HG03175 (cell line): ENCODE data around the gene PTGFRN.

ENCODE experiments used
- ATAC-seq: cut with Tn5 transposase; IDR thresholded peaks from one replicate; pipeline ENCODE4 v1.9.1; 2021; ENCODE audit warnings: mild to moderate bottlenecking, moderate library complexity; ENCODE audit not compliant: unreplicated experiment

PTGFRN gene

DNA sequence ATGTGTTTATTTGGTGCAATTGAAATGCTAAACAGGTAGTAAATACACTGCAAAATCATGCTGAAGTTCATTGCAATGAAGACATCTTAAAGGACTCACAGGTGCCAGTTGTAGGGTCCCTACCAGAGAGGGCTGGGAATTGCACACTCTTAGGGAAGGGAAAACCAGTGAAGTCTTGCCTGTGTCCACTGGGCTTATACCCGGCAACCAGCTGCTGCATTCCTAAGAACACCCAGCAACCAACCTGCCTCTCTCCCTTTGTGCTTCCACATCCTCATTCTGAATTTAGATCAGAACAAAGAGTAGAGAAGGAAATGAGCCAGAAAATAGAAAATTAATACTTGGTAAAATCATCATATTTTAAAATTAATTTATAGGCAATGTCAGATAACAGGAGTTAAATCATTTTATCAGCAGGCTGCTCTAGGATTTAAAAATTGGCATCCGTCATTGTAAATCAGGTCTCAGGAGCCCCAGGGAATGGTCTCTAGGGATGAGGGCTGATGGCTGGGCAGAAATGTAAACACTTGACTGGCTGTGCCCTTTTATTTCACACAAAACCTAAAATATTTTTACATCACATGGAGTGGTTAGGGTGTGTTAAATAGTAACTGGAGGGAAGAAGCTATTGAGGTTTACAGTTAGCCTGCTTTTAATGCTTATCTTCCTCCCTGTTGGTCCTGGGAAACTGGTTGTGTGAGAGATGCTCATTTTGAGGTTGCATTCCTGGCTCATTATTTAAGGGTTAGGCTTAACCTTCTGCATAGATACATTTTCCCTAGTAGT, 31.3 kb downstream of the PTGFRN start:
- ATAC-seq = no peak

DNA sequence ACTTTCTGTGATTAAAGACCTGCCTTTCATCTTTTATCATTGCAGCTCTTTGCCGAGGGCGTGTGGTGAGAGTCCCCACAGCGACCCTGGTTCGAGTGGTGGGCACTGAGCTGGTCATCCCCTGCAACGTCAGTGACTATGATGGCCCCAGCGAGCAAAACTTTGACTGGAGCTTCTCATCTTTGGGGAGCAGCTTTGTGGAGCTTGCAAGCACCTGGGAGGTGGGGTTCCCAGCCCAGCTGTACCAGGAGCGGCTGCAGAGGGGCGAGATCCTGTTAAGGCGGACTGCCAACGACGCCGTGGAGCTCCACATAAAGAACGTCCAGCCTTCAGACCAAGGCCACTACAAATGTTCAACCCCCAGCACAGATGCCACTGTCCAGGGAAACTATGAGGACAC, 32.0 kb downstream of the PTGFRN start:
- ATAC-seq = no peak

DNA sequence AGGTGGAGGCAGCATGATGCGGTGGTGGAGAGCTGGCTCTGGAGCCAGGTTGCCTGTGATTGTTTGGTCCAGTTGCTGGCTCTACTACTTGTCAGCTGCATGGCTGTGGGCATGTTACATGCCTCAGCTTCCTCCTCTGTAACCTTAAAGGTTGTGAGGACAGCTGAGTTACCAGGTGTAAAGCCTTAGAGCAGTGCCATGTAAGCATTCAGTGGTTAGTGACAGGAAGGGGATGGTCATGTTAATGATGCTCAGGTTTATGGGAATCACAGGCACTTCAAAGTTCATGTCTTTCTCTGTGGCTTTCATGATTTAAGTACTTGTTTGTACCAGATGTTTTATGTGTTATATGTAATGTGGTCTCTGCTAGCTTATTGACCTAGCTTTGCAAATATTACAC, 32.6 kb downstream of the PTGFRN start:
- ATAC-seq = no peak

DNA sequence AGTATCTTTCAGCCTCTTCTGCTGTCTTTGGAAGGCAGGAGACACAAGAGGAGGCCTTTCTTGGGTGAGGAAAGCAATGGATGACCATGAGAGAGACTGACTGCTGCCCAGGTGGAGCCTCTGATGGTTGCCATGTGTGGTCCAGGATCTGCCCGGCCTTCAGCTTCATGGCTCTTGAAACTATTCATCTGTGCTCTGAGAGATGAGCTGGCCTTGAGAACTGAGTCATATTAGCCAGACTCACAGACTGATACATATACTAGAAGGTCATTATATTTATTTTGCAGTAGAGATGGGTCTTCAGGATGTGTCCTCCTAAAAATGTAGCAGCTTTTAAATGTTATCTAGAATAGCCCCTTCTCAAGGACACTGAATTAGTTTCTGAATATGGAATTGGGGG, 33.7 kb downstream of the PTGFRN start:
- ATAC-seq = no peak

DNA sequence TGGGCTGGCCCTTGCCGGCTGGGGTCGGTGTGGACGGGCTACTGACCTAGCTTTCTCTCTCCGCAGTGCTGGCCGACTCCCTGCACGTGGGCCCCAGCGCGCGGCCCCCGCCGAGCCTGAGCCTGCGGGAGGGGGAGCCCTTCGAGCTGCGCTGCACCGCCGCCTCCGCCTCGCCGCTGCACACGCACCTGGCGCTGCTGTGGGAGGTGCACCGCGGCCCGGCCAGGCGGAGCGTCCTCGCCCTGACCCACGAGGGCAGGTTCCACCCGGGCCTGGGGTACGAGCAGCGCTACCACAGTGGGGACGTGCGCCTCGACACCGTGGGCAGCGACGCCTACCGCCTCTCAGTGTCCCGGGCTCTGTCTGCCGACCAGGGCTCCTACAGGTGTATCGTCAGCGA, 34.9 kb downstream of the PTGFRN start:
- ATAC-seq = no peak

DNA sequence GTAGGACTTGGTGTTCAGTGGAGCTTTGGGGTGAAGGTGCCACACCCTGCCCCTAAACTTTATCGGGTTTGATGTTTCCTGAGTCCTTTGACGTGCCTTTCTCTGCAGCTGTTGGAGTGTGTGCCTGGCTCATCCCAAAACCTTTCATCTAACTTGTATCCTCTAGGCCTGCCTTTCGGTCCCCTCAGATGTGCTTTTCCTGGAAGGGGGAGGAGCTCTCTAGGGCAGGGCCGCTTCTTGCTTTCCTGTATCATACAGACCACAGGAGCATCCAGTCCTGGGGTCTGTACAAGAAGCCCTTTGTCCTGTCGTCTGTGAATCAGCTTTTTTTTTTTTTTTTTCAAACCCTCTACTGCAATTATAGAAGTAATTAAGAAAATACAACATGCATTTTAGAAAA, 35.7 kb downstream of the PTGFRN start:
- no peak for ATAC-seq

DNA sequence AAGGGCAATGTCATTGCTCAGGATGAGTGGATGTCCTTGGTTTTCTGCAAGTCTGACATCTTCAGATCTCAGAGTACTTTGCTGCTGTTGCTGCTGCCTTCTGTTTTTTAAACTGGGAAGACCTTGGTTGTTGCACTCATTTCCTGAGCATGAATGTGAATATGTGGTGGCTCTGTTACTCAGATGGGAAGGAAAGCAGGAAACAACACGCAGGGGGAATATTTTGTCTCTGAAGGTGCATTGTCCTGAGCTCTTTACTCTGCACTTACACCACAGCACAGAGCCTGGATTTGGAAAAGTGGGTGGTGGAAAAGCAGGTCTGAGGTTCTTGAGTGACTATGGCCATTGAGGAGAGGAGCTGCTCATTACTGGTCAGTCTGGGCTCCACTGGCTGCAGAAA, 36.3 kb downstream of the PTGFRN start:
- ATAC-seq = no peak

DNA sequence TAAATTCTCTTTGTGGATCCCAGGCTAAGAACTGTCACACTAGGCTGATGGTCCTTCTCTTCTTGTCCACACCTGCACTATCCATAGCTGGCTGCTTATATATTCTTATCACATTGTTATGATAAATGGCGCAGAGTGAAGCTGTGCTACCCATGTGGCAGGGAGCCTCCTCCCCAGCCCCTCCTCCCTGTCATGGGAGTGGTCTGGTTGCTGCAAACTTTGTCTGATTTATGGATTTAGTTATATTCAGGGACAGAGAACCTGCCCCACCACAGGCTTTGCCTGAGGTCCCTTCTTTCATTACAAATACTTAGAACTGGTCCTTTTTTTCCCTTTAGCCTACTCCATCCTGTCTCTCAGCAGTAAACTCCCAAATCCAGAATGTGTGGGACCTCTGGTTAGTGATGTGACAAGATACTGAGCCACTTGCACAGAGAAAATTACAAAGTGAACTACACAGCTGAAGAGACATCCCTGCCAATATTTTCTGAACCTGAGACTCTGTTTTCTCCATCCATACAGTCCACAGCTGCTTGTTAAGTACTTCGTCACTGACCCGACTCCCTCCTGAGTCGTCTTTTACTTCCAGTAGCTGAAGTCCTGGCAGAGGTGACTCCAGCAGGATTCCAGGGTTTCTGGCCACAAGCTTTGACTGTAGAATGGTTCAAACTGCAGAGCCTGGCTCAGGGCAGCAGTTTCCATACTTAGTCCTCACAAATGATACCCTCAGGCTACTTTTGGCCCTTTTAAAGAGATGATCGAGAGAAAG, 37.6 kb downstream of the PTGFRN start:
- ATAC-seq = no peak

DNA sequence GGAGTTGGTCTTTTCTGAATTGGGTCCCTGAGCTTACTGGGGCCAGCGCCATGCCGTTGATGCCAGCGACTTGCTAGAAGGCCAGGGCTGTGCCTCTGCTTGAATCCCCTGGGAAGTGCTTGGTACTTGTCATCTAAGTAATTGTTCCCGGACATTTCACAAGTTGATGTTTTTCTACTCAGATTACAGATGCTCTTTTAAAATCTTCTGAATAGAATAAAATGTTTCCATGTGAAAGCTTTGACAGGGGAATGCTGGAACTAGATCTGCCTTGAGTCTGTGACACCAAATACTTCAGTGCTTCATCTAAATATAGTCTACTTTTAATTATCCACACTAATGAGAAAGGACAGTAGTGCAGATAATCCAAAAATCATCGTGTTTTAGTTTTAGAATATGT, 38.3 kb downstream of the PTGFRN start:
- ATAC-seq = no peak

DNA sequence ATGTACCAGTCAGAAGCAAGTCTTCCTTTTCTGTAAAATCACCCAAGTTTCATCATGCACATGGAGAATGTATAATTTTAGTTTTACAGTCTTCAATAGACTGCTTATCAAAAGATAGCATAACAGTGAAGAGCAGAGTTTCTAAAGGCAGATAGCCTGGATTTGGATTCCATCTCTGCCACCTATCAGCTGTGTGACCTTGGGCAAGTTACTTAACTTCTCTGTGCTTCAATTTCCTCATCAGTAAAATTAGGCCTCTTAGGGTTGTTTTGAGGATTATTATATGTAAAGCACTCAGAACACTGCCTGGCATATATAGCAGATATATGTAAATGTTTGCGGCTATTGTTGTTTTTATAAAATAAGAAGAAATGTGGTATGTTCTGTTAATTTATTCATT, 38.9 kb downstream of the PTGFRN start:
- no peak for ATAC-seq

DNA sequence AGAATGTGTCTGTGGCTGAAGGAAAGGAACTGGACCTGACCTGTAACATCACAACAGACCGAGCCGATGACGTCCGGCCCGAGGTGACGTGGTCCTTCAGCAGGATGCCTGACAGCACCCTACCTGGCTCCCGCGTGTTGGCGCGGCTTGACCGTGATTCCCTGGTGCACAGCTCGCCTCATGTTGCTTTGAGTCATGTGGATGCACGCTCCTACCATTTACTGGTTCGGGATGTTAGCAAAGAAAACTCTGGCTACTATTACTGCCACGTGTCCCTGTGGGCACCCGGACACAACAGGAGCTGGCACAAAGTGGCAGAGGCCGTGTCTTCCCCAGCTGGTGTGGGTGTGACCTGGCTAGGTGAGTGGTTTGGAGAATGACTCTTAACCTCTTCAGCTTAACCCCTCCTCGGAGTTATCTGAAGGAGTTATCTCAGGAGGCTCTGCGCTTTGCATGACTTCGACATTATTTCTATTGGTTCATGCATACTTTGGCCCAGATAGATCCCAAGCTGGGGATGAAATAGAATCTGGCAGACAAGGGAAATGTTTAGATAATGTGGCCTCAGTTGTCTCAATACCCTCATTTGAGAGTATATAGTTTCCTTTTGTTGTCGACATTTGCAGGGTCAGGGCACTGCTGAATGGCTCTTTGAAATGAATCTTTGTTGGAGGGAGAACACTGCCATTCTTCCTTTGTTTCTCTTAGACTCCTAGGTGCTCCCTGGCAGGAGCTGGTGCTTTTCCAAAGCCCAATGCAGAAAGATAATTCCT, 39.7 kb downstream of the PTGFRN start:
- no peak for ATAC-seq

DNA sequence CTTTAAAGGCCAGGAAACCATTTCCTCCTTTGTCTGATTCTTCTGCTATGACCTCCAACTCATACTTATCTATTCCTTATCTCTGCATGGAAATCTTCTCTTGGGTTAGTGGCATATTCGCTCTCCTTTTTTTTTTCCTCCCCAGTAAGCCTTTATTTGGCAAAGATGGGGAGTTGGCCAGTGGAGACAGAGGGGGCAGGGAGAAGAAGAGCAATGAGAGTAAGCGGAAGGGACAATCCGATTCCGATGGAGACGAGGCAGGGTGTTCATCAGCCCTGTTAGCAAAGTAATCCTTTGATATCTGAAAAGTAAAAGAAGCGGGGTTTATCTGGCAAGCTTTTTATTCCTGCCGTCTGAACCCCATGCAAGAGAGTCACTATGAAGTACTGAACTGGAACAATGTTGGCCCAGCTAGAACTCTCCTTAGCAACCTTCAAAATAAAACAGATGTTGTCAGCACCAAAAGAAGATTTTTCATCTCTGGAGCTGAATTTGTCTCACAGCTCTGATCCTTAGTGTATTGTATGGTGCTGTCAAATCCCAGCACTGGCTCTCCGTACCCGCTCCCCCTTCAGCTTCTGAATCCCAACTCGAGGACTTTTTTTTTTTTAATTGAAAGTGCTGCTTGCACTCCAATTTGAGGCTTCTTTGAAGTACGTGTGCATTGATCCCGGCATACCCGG, 40.9 kb downstream of the PTGFRN start:
- ATAC-seq = no peak

DNA sequence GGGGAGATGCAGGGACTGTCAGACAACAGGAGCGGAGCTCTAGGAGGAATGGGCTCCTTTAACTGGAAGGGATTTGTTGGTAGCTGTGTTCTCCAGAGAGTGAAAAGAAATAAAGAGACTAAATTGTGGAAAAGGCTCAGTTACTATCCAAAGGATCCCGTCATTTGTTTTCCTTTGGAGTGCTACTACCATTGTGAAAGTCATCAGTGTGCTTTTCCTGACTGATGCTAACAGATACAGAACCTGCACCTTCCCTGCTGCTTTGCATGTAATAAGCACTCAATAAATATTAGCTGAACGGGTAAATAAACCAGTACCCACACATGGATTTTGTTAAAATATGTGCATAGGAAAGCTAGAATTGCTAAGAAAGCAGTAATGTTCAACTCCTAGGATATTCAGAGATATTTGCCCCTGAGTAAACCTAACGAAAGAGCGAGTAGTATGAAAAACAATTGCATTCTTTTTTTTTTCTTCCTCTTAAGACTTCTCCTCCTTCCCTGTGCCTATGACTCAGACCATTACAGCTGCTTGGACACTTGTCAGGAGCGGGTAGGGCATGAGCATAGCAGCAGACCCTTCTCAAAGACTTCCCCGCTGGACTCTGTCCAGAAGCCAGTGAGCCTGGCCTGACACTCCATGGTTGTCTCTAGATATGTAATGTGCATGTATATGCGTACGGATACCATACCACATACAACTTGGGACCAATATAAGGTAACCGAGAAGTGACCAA, 41.7 kb downstream of the PTGFRN start:
- ATAC-seq = no peak

DNA sequence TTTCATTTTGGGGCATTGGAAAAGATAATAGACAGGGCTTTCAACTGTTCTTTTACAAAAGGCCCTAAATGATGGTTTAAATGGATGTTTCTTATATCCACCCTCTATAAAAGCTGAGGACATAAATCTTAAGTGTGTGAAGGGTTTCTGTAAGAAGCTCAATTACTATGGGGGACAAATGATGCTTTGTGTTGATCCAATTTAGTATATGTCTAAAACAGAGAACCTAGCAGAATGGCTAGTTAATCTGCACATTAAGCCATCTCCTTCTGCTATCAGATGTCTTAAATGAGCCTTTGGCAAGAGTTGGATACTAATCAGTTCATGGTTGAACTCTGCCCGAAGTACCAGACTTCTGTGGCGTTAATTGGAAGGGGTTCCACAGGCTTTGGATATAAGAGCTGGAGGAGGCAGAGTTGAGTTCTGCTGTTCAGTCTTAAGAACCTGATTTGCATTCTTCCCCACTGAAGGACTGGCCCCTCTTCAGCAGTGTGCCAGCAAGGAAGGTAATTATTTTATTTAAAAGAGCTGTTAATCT, 43.1 kb downstream of the PTGFRN start:
- ATAC-seq = no peak

DNA sequence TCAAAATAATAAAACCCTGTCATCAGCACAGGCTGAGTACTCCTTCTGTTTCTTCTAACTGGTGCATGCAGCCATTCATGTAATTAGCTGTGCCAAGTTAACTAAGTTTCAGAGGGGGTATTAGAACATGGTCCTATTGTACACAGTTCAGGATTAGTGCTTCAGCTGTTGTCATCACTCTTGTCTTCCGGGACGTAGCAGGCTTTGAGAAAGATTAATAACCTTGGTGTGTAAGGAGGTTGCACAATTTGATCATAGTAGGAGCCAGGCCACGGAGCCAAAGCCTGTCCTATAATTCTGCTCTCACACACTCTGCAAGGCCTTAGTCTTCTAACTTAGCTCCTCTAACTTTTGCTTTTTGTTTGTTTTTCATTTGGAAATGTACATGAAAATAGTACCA, 44.7 kb downstream of the PTGFRN start:
- no peak for ATAC-seq

DNA sequence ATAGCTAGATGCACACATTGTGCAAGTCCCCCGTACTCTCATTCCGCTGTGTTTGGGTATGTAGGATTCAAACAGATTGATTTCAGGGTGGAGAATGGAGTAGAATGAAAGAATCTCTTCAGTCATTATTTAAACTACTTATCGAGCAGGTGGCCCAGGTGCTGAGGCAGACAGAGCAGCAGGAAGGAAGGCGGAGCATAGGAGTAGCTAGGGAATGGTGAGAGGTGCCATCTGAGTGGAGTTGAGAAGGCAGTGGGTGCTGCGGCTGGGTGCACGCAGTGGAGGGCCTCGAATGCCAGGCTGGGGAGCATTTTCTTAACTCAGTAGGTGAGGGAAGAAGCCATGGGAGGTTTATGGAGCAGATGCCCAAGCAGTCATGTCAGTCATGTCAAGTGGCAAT, 46.7 kb downstream of the PTGFRN start:
- ATAC-seq = no peak

DNA sequence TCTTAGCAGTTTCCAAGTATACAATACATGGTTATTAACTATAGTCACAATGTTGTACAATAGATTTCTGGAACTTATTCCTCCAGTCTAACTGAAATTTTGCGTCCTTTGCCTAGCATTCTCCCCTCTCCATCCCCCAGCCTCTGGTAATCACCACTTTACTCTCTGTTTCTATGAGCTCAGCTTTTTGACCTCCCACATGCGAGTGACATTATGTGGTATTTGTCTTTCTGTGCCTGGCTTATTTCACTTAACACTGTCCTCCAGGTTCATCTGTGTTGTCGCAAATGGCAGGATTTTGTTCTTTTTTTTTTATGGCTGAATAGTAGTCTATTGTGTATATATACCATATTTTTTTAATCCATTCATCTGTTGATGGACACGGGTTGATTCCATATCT, 47.9 kb downstream of the PTGFRN start:
- no peak for ATAC-seq

DNA sequence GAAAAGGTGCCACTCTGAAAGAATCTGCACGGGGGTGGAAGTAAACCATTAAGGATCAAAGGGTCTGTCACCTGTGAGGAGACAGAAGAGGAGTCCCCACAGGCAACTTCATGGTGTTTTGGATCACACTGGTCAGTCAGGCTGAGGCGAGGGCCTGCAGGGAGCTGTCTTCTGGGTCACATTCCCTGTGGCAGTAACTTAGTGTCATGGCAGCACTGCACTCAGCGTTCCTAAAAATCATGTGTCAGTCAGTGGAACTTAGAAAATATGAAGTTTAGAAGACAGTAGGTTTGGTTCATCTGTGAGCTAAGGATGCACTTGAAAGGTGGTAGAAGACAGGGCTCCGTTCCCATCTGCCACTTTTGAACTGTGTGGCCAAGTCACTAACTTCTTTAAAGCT, 48.4 kb downstream of the PTGFRN start:
- no peak for ATAC-seq

DNA sequence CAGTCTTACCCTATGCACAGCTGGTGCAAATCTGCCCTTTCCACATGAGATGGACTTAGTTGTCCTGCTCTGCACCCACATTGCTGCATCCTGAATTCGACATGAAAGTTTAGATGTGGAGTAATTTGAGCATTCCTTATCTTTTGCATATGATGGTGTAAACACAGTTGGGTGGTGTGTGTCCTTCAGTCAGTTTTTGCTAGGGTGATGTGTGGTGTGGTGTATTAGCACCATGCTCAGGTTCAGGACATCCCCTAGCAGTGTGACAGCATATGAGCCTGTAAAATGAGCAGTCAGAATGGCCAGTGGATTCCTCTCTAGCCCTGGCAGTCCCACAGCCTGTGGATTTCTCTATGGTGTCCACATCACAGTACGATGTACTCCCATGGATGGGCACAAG, 49.3 kb downstream of the PTGFRN start:
- ATAC-seq = no peak

DNA sequence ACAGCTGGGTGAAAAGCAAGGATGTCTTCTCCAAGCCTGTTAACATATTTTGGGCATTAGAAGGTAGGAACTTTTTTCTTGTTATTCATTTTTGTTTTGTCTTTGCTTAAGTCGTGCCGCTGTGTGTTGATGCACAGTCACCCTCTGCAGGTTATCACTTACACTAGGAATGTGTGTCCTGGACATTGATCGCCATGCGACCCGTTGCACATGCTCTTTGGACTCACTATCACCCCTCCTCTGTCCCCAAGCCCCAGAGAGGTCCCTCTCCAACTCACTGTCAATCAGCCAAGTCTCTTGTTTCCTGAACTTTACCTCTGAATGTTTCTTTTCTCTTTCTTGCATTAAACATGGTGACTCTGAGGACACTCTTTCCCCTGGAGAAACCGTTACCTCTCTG, 51.9 kb downstream of the PTGFRN start:
- ATAC-seq = no peak
